AG04449 (cell line): ENCODE results near the gene AGAP1.

ENCODE experiments used
- CTCF ChIA-PET: fragments of 350-600 bp; formaldehyde crosslinking; extraction: SDS; loops from one replicate; lab custom pipeline; 2021; ENCODE audit warnings: antibody characterized with exemption; lab: Yijun Ruan, JAX
- POLR2A ChIA-PET: fragments of 400-600, 350-600 bp; formaldehyde crosslinking; extraction: SDS; loops from one replicate; lab custom pipeline; 2020; ENCODE audit warnings: antibody characterized with exemption, inconsistent platforms; lab: Yijun Ruan, JAX
- DNase-seq: peaks from one replicate; pipeline ENCODE4 v3.0.0-alpha.2; 2010; ENCODE audit warnings: low read depth, low spot score
- H3K4me3 ChIP-seq: 2 replicates; pipeline ENCODE4 v1.5.1; 2011; ENCODE audit warnings: low read depth, mild to moderate bottlenecking, control low read depth, low read length
- CTCF ChIP-seq: IDR thresholded peaks from one replicate; pipeline ENCODE4 v1.5.1; 2011; ENCODE audit warnings: mild to moderate bottlenecking, moderate library complexity, low read length, control low read depth, inconsistent platforms; ENCODE audit not compliant: insufficient read depth; ENCODE audit errors: missing control alignments

AGAP1 gene

GRCh38 chr2:235979037-235979436 lies 485.2 kb downstream of the AGAP1 start:
- ChIA-PET POLR2A (no interaction called here), CTCF (no interaction called here)
- H3K4me3 ChIP-seq: no peak overlapping the region

GRCh38 chr2:235979753-235980435 lies 486.1 kb downstream of the AGAP1 start:
- POLR2A ChIA-PET: no interaction called here
- CTCF ChIA-PET: no interaction called here
- no peak overlapping the region for H3K4me3 ChIP-seq
- DNase-seq: no peak
- TF ChIP-seq CTCF: no peak

More at GRCh38 chr2:235979037-235979436, 485.2 kb downstream of the AGAP1 start:
- DNase-seq: no peak
- no peak for TF ChIP-seq CTCF

GRCh38 chr2:235981631-235982030 lies 487.8 kb downstream of the AGAP1 start:
- DNase-seq: no peak
- ChIA-PET CTCF (no interaction called here), POLR2A (no interaction called here)
- H3K4me3 ChIP-seq: no peak overlapping the region
- TF ChIP-seq CTCF: no peak

- no peak for DNase-seq
- no peak for TF ChIP-seq CTCF
- ChIA-PET POLR2A (no interaction called here), CTCF (no interaction called here)
- no peak overlapping the region for H3K4me3 ChIP-seq
Measured at GRCh38 chr2:235983016-235983415, 489.2 kb downstream of the AGAP1 start.

GRCh38 chr2:235984552-235984951 lies 490.7 kb downstream of the AGAP1 start:
- H3K4me3 ChIP-seq: no peak overlapping the region
- no peak for DNase-seq
- ChIA-PET CTCF (no interaction called here), POLR2A (no interaction called here)
- no peak for TF ChIP-seq CTCF

GRCh38 chr2:235986361-235986760 lies 492.5 kb downstream of the AGAP1 start:
- POLR2A ChIA-PET: no interaction called here
- no peak for TF ChIP-seq CTCF
- CTCF ChIA-PET: no interaction called here

More at GRCh38 chr2:235986361-235986760, 492.5 kb downstream of the AGAP1 start:
- no peak overlapping the region for H3K4me3 ChIP-seq
- no peak for DNase-seq
